HEK293 (cell line): ENCODE data around the gene L3MBTL4.

ENCODE experiments used
- CTCF ChIA-PET: fragments of 350-600 bp; formaldehyde crosslinking; extraction: SDS; loops from one replicate; lab custom pipeline; 2021; ENCODE audit warnings: antibody characterized with exemption; lab: Yijun Ruan, JAX
- POLR2A ChIA-PET: fragments of 300-600 bp; formaldehyde crosslinking; extraction: SDS; loops from one replicate; lab custom pipeline; 2020; ENCODE audit warnings: antibody characterized with exemption, inconsistent platforms; lab: Yijun Ruan, JAX
- H3K27ac ChIP-seq: fragments of 200-500 bp; sonication (Bioruptor generic); 2 replicates; pipeline ENCODE4 v1.5.1; 2014; ENCODE audit warnings: low read depth, low read length, control low read depth, inconsistent platforms; ENCODE audit errors: extremely low read depth
- H3K36me3 ChIP-seq, 2 experiments: fragments of 200-500 bp in 1 of 2; sonication (Bioruptor generic) in 1 of 2; 1 replicate in 1 of 2; 2 replicates in 1 of 2; pipeline ENCODE4 v1.5.1; 2014 to 2017; ENCODE audit warnings: inconsistent platforms in 2 of 2, low read length in 2 of 2; ENCODE audit not compliant: control insufficient read depth in 2 of 2, insufficient read depth in 1 of 2
- H3K4me1 ChIP-seq: fragments of 200-500 bp; sonication (Bioruptor generic); 2 replicates; pipeline ENCODE4 v1.5.1; 2014; ENCODE audit warnings: mild to moderate bottlenecking, low read length, inconsistent platforms; ENCODE audit not compliant: control insufficient read depth, insufficient read depth
- H3K4me3 ChIP-seq: 2 replicates; pipeline ENCODE4 v1.5.1; 2011; ENCODE audit warnings: low read depth, mild to moderate bottlenecking, control low read depth, low read length, moderate library complexity
- H3K9me3 ChIP-seq: fragments of 200-500 bp; sonication (Bioruptor generic); 2 replicates; pipeline ENCODE4 v1.5.1; 2014; ENCODE audit warnings: low read depth, low read length, inconsistent platforms; ENCODE audit not compliant: control insufficient read depth, insufficient read depth
- GFI1B ChIP-seq: fragments of 450-650 bp; formaldehyde crosslinking; IDR thresholded peaks from 2 replicates; pipeline ENCODE4 v1.5.1; 2016; ENCODE audit warnings: missing biosample characterization, missing genetic modification characterization
- IKZF3 ChIP-seq: fragments of 450-650 bp; IDR thresholded peaks from 2 replicates; pipeline ENCODE4 v1.5.0; 2018; ENCODE audit warnings: missing biosample characterization, mild to moderate bottlenecking, missing genetic modification characterization, moderate library complexity
- OSR2 ChIP-seq: fragments of 450-650 bp; formaldehyde crosslinking; IDR thresholded peaks from 2 replicates; pipeline ENCODE4 v1.5.1; 2016; ENCODE audit warnings: missing biosample characterization, missing genetic modification characterization
- ZBTB1 ChIP-seq: fragments of 450-650 bp; formaldehyde crosslinking; IDR thresholded peaks from 2 replicates; pipeline ENCODE4 v1.5.1; 2016; ENCODE audit warnings: missing biosample characterization, missing genetic modification characterization
- ZFP3 ChIP-seq: fragments of 450-650 bp; formaldehyde crosslinking; IDR thresholded peaks from 2 replicates; pipeline ENCODE4 v1.5.1; 2016; ENCODE audit warnings: low read depth, missing biosample characterization, missing genetic modification characterization
- ZFP37 ChIP-seq: fragments of 450-650 bp; formaldehyde crosslinking; IDR thresholded peaks from 2 replicates; pipeline ENCODE4 v1.5.1; 2016; ENCODE audit warnings: missing biosample characterization, missing genetic modification characterization
- ZFP69B ChIP-seq: fragments of 450-650 bp; formaldehyde crosslinking; IDR thresholded peaks from 2 replicates; pipeline ENCODE4 v1.5.1; 2016; ENCODE audit warnings: missing biosample characterization, missing genetic modification characterization
- ZNF10 ChIP-seq: fragments of 450-650 bp; formaldehyde crosslinking; IDR thresholded peaks from 2 replicates; pipeline ENCODE4 v1.5.1; 2017; ENCODE audit warnings: missing biosample characterization, missing genetic modification characterization
- ZNF121 ChIP-seq: fragments of 450-650 bp; formaldehyde crosslinking; IDR thresholded peaks from 2 replicates; pipeline ENCODE4 v1.5.1; 2016; ENCODE audit warnings: missing biosample characterization, missing genetic modification characterization
- ZNF202 ChIP-seq: fragments of 450-650 bp; formaldehyde crosslinking; IDR thresholded peaks from 2 replicates; pipeline ENCODE4 v1.5.1; 2016; ENCODE audit warnings: missing biosample characterization, missing genetic modification characterization, borderline replicate concordance
- ZNF266 ChIP-seq: fragments of 450-650 bp; formaldehyde crosslinking; IDR thresholded peaks from 2 replicates; pipeline ENCODE4 v1.5.1; 2016; ENCODE audit warnings: missing biosample characterization, missing genetic modification characterization, low read depth
- ZNF311 ChIP-seq: fragments of 450-650 bp; formaldehyde crosslinking; IDR thresholded peaks from 2 replicates; pipeline ENCODE4 v1.5.1; 2017; ENCODE audit warnings: missing biosample characterization, missing genetic modification characterization, borderline replicate concordance
- ZNF341 ChIP-seq: fragments of 450-650 bp; formaldehyde crosslinking; IDR thresholded peaks from 2 replicates; pipeline ENCODE4; 2016; ENCODE audit warnings: low read depth, missing biosample characterization, missing genetic modification characterization
- ZNF423 ChIP-seq: fragments of 450-650 bp; formaldehyde crosslinking; IDR thresholded peaks from 2 replicates; pipeline ENCODE4 v1.5.1; 2016; ENCODE audit warnings: missing biosample characterization, missing genetic modification characterization
- ZNF514 ChIP-seq: fragments of 450-650 bp; formaldehyde crosslinking; IDR thresholded peaks from 2 replicates; pipeline ENCODE4 v1.5.1; 2016; ENCODE audit warnings: missing biosample characterization, missing genetic modification characterization
- ZNF529 ChIP-seq: fragments of 450-650 bp; formaldehyde crosslinking; IDR thresholded peaks from 2 replicates; pipeline ENCODE4 v1.5.1; 2017; ENCODE audit warnings: missing genetic modification characterization, missing biosample characterization; ENCODE audit not compliant: insufficient replicate concordance
- ZNF654 ChIP-seq: fragments of 450-650 bp; formaldehyde crosslinking; IDR thresholded peaks from 2 replicates; pipeline ENCODE4 v1.5.1; 2016; ENCODE audit warnings: low read depth, missing biosample characterization, missing genetic modification characterization
- ZNF76 ChIP-seq: fragments of 450-650 bp; formaldehyde crosslinking; IDR thresholded peaks from 2 replicates; pipeline ENCODE4; 2016; ENCODE audit warnings: low read depth, missing biosample characterization, missing genetic modification characterization, borderline replicate concordance
- ZNF777 ChIP-seq: fragments of 450-650 bp; formaldehyde crosslinking; IDR thresholded peaks from 2 replicates; pipeline ENCODE4 v1.5.1; 2017; ENCODE audit warnings: missing biosample characterization, missing genetic modification characterization, borderline replicate concordance
- TF ChIP-seq, protein P1 (sequence below): fragments of 450-650 bp; formaldehyde crosslinking; IDR thresholded peaks from 2 replicates; pipeline ENCODE4 v1.5.1; 2016; ENCODE audit warnings: missing biosample characterization, missing genetic modification characterization
- TF ChIP-seq, protein P2 (sequence below): fragments of 450-650 bp; formaldehyde crosslinking; IDR thresholded peaks from 2 replicates; pipeline ENCODE4 v1.5.1; 2016; ENCODE audit warnings: missing biosample characterization, missing genetic modification characterization
- TF ChIP-seq, protein P3 (sequence below): fragments of 450-650 bp; formaldehyde crosslinking; IDR thresholded peaks from 2 replicates; pipeline ENCODE4 v1.5.1; 2017; ENCODE audit warnings: missing biosample characterization, missing genetic modification characterization
- TF ChIP-seq, protein P4 (sequence below): fragments of 450-650 bp; formaldehyde crosslinking; IDR thresholded peaks from 2 replicates; pipeline ENCODE4 v1.5.1; 2016; ENCODE audit warnings: missing biosample characterization, missing genetic modification characterization, borderline replicate concordance
- TF ChIP-seq, protein P5 (sequence below): fragments of 450-650 bp; formaldehyde crosslinking; IDR thresholded peaks from 2 replicates; pipeline ENCODE4 v1.5.1; 2016; ENCODE audit warnings: missing biosample characterization, missing genetic modification characterization
- TF ChIP-seq, protein P6 (sequence below): fragments of 450-650 bp; formaldehyde crosslinking; IDR thresholded peaks from 2 replicates; pipeline ENCODE4 v1.5.1; 2016; ENCODE audit warnings: missing biosample characterization, missing genetic modification characterization

The L3MBTL4 gene

DNA sequence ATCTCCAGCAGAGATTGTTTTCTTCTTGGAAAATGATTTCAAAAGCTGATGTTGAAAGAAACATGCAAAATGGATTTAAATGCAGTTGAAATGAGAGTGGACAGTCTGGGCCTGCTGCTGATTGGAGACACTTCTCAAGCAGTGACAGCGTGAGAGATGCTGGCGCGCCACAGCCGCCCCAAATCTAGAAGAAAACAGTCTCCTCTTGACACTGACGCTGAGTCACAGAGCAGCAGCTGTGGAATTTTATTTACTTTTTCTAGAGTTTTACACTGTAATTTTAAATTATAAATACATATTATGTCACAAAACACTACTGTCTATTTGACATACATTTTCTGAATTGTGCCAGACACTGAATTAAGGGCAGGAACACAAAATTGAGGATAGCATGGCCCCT, 397.5 kb downstream of the L3MBTL4 start (continued):
- TF ChIP-seq ZNF121 (tag by site-specific recombination) (no peak), ZNF341 (tag by site-specific recombination) (no peak), ZBTB1 (tag by site-specific recombination) (no peak), ZNF76 (tag by site-specific recombination) (no peak), ZFP37 (tag by site-specific recombination) (no peak)

DNA sequence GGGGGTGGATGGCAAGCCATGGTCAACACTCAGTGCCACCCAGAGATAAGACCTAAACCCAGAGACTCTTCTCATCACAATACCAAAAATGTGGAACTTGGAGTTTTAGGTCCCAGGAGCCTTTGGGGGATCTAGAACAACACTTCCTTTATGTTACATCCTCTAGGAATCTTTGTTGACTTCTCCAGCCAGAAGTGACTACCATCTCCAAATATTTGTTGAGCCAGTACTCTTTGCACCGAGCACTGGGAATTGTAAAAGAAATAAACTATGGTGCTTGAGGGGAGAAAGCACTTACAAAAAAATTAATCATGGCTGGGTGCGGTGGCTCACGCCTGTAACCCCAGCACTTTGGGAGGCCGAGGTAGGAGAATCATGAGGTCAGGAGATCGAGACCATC, 399.3 kb downstream of the L3MBTL4 start:
- TF ChIP-seq, protein P1, sequence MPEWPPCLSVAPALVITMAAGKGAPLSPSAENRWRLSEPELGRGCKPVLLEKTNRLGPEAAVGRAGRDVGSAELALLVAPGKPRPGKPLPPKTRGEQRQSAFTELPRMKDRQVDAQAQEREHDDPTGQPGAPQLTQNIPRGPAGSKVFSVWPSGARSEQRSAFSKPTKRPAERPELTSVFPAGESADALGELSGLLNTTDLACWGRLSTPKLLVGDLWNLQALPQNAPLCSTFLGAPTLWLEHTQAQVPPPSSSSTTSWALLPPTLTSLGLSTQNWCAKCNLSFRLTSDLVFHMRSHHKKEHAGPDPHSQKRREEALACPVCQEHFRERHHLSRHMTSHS (tag by site-specific recombination) = no peak
- TF ChIP-seq, protein P2, sequence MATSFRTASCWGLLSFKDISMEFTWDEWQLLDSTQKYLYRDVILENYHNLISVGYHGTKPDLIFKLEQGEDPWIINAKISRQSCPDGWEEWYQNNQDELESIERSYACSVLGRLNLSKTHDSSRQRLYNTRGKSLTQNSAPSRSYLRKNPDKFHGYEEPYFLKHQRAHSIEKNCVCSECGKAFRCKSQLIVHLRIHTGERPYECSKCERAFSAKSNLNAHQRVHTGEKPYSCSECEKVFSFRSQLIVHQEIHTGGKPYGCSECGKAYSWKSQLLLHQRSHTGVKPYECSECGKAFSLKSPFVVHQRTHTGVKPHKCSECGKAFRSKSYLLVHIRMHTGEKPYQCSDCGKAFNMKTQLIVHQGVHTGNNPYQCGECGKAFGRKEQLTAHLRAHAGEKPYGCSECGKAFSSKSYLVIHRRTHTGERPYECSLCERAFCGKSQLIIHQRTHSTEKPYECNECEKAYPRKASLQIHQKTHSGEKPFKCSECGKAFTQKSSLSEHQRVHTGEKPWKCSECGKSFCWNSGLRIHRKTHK (tag by site-specific recombination) = no peak
- TF ChIP-seq ZFP69B (tag by site-specific recombination) = no peak
- TF ChIP-seq, protein P3, sequence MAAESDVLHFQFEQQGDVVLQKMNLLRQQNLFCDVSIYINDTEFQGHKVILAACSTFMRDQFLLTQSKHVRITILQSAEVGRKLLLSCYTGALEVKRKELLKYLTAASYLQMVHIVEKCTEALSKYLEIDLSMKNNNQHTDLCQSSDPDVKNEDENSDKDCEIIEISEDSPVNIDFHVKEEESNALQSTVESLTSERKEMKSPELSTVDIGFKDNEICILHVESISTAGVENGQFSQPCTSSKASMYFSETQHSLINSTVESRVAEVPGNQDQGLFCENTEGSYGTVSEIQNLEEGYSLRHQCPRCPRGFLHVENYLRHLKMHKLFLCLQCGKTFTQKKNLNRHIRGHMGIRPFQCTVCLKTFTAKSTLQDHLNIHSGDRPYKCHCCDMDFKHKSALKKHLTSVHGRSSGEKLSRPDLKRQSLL (tag by site-specific recombination) = no peak
- no peak for TF ChIP-seq ZNF777 (tag by site-specific recombination)
- TF ChIP-seq ZFP3 (tag by site-specific recombination) = no peak
- H3K9me3 ChIP-seq = no peaks in the 10 kb centered on the region
- ChIA-PET POLR2A (no interaction called here), CTCF (no interaction called here)
- H3K4me1 ChIP-seq = 0 out of 2 replicates have a peak, but pooled peaks cover 4% of the 10 kb centered on the region
- H3K36me3 ChIP-seq = no peaks in the 10 kb centered on the region
- no peak overlapping the region for H3K4me3 ChIP-seq
- H3K27ac ChIP-seq = no peak overlapping the region

DNA sequence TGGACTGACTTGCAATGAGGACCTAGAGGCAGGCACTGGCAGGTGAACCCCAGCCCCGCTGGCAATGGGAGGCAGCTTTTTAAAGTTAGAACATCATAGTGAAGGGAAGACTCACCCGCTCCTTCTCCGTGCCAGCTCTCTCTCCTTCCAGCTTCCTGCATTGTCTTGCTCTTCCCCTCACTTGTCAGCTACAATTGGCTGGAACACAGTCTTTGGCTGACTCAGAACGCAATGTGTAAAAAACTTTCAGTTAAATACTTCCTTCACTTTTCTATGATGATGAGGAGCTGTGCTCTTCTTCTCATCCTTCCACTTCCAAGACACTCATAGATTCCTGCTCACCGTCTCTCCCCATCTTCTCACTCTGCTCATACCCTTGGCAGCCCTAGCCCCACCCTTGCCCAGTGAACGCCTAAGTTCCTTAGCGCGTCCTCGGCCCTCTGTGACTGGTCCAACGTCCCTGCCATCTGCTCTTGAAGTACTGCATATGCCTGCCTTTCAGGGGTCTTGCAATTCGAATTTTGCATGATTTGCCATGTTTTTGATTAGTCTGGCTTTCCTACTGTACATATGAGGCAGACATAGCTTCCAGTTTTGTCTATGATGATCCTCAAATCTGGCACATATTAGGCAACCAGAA, 401.4 kb downstream of the L3MBTL4 start:
- Histone ChIP-seq H3K4me3 (no peak overlapping the region), H3K36me3 (no peaks in the 10 kb centered on the region), H3K4me1 (0 out of 2 replicates have a peak, but pooled peaks cover 4% of the 10 kb centered on the region), H3K27ac (no peak overlapping the region), H3K9me3 (no peaks in the 10 kb centered on the region)
- ChIA-PET CTCF (no interaction called here), POLR2A (no interaction called here)
- TF ChIP-seq ZNF514 (tag by site-specific recombination) (no peak), ZNF311 (tag by site-specific recombination) (no peak), ZNF10 (tag by site-specific recombination) (no peak), ZNF529 (tag by site-specific recombination) (no peak), ZNF423 (tag by site-specific recombination) (no peak), IKZF3 (tag by site-specific recombination) (no peak), ZNF654 (tag by site-specific recombination) (no peak), GFI1B (tag by site-specific recombination) (no peak), ZNF341 (tag by site-specific recombination) (no peak), ZNF266 (tag by site-specific recombination) (no peak), ZNF202 (tag by site-specific recombination) (no peak), OSR2 (tag by site-specific recombination) (no peak)
- TF ChIP-seq, protein P4, sequence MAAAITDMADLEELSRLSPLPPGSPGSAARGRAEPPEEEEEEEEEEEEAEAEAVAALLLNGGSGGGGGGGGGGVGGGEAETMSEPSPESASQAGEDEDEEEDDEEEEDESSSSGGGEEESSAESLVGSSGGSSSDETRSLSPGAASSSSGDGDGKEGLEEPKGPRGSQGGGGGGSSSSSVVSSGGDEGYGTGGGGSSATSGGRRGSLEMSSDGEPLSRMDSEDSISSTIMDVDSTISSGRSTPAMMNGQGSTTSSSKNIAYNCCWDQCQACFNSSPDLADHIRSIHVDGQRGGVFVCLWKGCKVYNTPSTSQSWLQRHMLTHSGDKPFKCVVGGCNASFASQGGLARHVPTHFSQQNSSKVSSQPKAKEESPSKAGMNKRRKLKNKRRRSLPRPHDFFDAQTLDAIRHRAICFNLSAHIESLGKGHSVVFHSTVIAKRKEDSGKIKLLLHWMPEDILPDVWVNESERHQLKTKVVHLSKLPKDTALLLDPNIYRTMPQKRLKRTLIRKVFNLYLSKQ (tag by site-specific recombination) = no peak
- TF ChIP-seq, protein P5, sequence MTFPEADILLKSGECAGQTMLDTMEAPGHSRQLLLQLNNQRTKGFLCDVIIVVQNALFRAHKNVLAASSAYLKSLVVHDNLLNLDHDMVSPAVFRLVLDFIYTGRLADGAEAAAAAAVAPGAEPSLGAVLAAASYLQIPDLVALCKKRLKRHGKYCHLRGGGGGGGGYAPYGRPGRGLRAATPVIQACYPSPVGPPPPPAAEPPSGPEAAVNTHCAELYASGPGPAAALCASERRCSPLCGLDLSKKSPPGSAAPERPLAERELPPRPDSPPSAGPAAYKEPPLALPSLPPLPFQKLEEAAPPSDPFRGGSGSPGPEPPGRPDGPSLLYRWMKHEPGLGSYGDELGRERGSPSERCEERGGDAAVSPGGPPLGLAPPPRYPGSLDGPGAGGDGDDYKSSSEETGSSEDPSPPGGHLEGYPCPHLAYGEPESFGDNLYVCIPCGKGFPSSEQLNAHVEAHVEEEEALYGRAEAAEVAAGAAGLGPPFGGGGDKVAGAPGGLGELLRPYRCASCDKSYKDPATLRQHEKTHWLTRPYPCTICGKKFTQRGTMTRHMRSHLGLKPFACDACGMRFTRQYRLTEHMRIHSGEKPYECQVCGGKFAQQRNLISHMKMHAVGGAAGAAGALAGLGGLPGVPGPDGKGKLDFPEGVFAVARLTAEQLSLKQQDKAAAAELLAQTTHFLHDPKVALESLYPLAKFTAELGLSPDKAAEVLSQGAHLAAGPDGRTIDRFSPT (tag by site-specific recombination) = no peak
- TF ChIP-seq, protein P6, sequence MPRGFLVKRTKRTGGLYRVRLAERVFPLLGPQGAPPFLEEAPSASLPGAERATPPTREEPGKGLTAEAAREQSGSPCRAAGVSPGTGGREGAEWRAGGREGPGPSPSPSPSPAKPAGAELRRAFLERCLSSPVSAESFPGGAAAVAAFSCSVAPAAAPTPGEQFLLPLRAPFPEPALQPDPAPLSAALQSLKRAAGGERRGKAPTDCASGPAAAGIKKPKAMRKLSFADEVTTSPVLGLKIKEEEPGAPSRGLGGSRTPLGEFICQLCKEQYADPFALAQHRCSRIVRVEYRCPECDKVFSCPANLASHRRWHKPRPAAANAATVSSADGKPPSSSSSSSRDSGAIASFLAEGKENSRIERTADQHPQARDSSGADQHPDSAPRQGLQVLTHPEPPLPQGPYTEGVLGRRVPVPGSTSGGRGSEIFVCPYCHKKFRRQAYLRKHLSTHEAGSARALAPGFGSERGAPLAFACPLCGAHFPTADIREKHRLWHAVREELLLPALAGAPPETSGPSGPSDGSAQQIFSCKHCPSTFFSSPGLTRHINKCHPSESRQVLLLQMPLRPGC (tag by site-specific recombination) = no peak
